ENCODE results near the gene ZNF467.

Gene ZNF467

GRCh38 chr7:149796287-149796860 lies 23.0 kb upstream of the ZNF467 start:
- TF ChIP-seq ZFX (IDR thresholded peaks at IDR 0.05; ENCODE audit: borderline replicate concordance) (no peak), CTCF (IDR thresholded peaks at IDR 0.05) (no peak)
- no peak overlapping the region for H3K27ac ChIP-seq

- TF ChIP-seq ZFX (IDR thresholded peaks at IDR 0.05; ENCODE audit: borderline replicate concordance): no peak
- TF ChIP-seq CTCF (IDR thresholded peaks at IDR 0.05): no peak
- no peak overlapping the region for H3K27ac ChIP-seq
These were observed 21.7 kb upstream of the ZNF467 start for GRCh38 chr7:149795126-149795525.

GRCh38 chr7:149794661-149795060 lies 21.3 kb upstream of the ZNF467 start:
- H3K27ac ChIP-seq: no peak overlapping the region
- no peak for TF ChIP-seq CTCF (IDR thresholded peaks at IDR 0.05)
- no peak for TF ChIP-seq ZFX (IDR thresholded peaks at IDR 0.05; ENCODE audit: borderline replicate concordance)

- TF ChIP-seq CTCF (IDR thresholded peaks at IDR 0.05): no peak
- no peak for TF ChIP-seq ZFX (IDR thresholded peaks at IDR 0.05; ENCODE audit: borderline replicate concordance)
- H3K27ac ChIP-seq: no peak overlapping the region
These were observed 19.9 kb upstream of the ZNF467 start for GRCh38 chr7:149793261-149793660.

- TF ChIP-seq ZFX (IDR thresholded peaks at IDR 0.05; ENCODE audit: borderline replicate concordance): no peak
- TF ChIP-seq CTCF (IDR thresholded peaks at IDR 0.05): no peak
- H3K27ac ChIP-seq: no peak overlapping the region
These were observed 18.8 kb upstream of the ZNF467 start for GRCh38 chr7:149792220-149792595.

- no peak overlapping the region for H3K27ac ChIP-seq
- TF ChIP-seq CTCF (IDR thresholded peaks at IDR 0.05): no peak
- TF ChIP-seq ZFX (IDR thresholded peaks at IDR 0.05; ENCODE audit: borderline replicate concordance): no peak
These were observed 18.2 kb upstream of the ZNF467 start for GRCh38 chr7:149791411-149792219.

- TF ChIP-seq ZFX (IDR thresholded peaks at IDR 0.05; ENCODE audit: borderline replicate concordance): no peak
- no peak for TF ChIP-seq CTCF (IDR thresholded peaks at IDR 0.05)
- H3K27ac ChIP-seq: no peak overlapping the region
These were observed 17.5 kb upstream of the ZNF467 start for GRCh38 chr7:149790754-149791360.

Measured in 22Rv1 (cell line).